Upper lobe of left lung (tissue), 4 donors: ENCODE measurements around the gene ATP10A.

ENCODE experiments used
- EP300 ChIP-seq, 4 donors: sonication (generic); formaldehyde crosslinking; IDR thresholded peaks; one replicate each; pipeline ENCODE4 v1.5.1; 2017; ENCODE audit warnings: antibody characterized with exemption in 4 of 4, control low read depth in 2 of 4
- TF ChIP-seq, protein P1 (sequence below), 6 experiments: fragments of 450-650 bp in 4 of 6; fragments of 200-600 bp in 2 of 6; sonication (generic) in 2 of 6; IDR thresholded peaks; one replicate each; pipeline ENCODE4 v1.5.1; 2016 to 2019; ENCODE audit warnings: antibody characterized with exemption in 6 of 6

- TF ChIP-seq, protein P1, sequence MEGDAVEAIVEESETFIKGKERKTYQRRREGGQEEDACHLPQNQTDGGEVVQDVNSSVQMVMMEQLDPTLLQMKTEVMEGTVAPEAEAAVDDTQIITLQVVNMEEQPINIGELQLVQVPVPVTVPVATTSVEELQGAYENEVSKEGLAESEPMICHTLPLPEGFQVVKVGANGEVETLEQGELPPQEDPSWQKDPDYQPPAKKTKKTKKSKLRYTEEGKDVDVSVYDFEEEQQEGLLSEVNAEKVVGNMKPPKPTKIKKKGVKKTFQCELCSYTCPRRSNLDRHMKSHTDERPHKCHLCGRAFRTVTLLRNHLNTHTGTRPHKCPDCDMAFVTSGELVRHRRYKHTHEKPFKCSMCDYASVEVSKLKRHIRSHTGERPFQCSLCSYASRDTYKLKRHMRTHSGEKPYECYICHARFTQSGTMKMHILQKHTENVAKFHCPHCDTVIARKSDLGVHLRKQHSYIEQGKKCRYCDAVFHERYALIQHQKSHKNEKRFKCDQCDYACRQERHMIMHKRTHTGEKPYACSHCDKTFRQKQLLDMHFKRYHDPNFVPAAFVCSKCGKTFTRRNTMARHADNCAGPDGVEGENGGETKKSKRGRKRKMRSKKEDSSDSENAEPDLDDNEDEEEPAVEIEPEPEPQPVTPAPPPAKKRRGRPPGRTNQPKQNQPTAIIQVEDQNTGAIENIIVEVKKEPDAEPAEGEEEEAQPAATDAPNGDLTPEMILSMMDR (IDR thresholded peaks at IDR 0.05): no peak
- no peak for TF ChIP-seq EP300 (IDR thresholded peaks at IDR 0.05)
Measured at GRCh38 chr15:25673972-25674371, 189.2 kb downstream of the ATP10A start.
